Caco-2 (cell line): ENCODE data around the gene CXXC4. TPM values are rescaled to one million over a fixed set of nuclear protein-coding genes. Genes with fewer than 3 reads are reported as not detected.

ENCODE experiments used
- BruUV-seq: library from RNA; stranded (reverse); fragments of 400-500 nt; replicated peaks from 2 replicates; lab custom pipeline; 2021; lab: Mats Ljungman, UMichigan
- CTCF ChIA-PET: fragments of 300-600 bp; sonication (Branson Sonifier 250); formaldehyde crosslinking; loops from one replicate; lab custom pipeline; 2022; ENCODE audit warnings: antibody characterized with exemption; lab: Charles Lee
- POLR2A ChIA-PET: fragments of 300-600 bp; sonication (Branson Sonifier 250); formaldehyde crosslinking; loops from one replicate; lab custom pipeline; 2022; ENCODE audit warnings: antibody characterized with exemption; lab: Charles Lee
- DNase-seq, 2 experiments: peaks; one replicate each; pipeline versions ENCODE4 v3.0.0 to v3.0.0-alpha.2; 2020 to 2022
- H3K27me3 ChIP-seq: replicated peaks from 2 replicates; pipeline ENCODE4 v1.6.0; 2011; ENCODE audit warnings: low read length; ENCODE audit not compliant: control insufficient read depth, insufficient read depth
- H3K36me3 ChIP-seq: 2 replicates; pipeline ENCODE4 v1.5.1; 2011; ENCODE audit warnings: low read length; ENCODE audit not compliant: control insufficient read depth, insufficient read depth
- H3K4me1 ChIP-seq: fragments of 250-450 bp; sonication (Bioruptor Pico); 2 replicates; pipeline ENCODE4 v1.5.1; 2020; ENCODE audit warnings: mild to moderate bottlenecking
- H3K4me3 ChIP-seq: 2 replicates; pipeline ENCODE4 v1.5.1; 2011; ENCODE audit warnings: low read depth, mild to moderate bottlenecking, control low read depth, low read length
- H3K9me3 ChIP-seq: fragments of 250-450 bp; sonication (Bioruptor Pico); 2 replicates; pipeline ENCODE4 v1.5.1; 2020; ENCODE audit warnings: mild to moderate bottlenecking, moderate library complexity
- H3K27ac Mint-ChIP-seq: one replicate; pipeline ENCODE4 v1.8.0; 2022; ENCODE audit warnings: mixed read lengths; ENCODE audit not compliant: unreplicated experiment
- H3K27me3 Mint-ChIP-seq: one replicate; pipeline ENCODE4 v1.8.0; 2022; ENCODE audit warnings: mixed read lengths; ENCODE audit not compliant: insufficient read depth, unreplicated experiment
- H3K36me3 Mint-ChIP-seq: one replicate; pipeline ENCODE4 v1.8.0; 2022; ENCODE audit warnings: mild to moderate bottlenecking, mixed read lengths; ENCODE audit not compliant: insufficient read depth, unreplicated experiment
- H3K4me1 Mint-ChIP-seq: one replicate; pipeline ENCODE4 v1.8.0; 2022; ENCODE audit warnings: low read depth, mixed read lengths; ENCODE audit not compliant: unreplicated experiment
- H3K4me3 Mint-ChIP-seq: one replicate; pipeline ENCODE4 v1.8.0; 2022; ENCODE audit warnings: mild to moderate bottlenecking, moderate library complexity, mixed read lengths; ENCODE audit not compliant: unreplicated experiment
- H3K9me3 Mint-ChIP-seq: one replicate; pipeline ENCODE4 v1.8.0; 2022; ENCODE audit warnings: mixed read lengths; ENCODE audit not compliant: unreplicated experiment
- CTCF ChIP-seq, 2 experiments: fragments of 200-600 bp in 1 of 2; IDR thresholded peaks; 1 replicate in 1 of 2; 2 replicates in 1 of 2; pipeline versions ENCODE4 v1.5.1 to v1.8.0; 2011 to 2022; ENCODE audit warnings: antibody characterized with exemption in 1 of 2, control low read depth in 1 of 2, inconsistent platforms in 1 of 2, low read depth in 1 of 2, low read length in 1 of 2, mild to moderate bottlenecking in 1 of 2, moderate library complexity in 1 of 2; ENCODE audit not compliant: insufficient read depth in 1 of 2, severe bottlenecking in 1 of 2, unreplicated experiment in 1 of 2
- intact Hi-C: fragments of 100-400 bp; cut with micrococcal nuclease; formaldehyde crosslinking; loops from one replicate; pipeline ENCODE4 v1.10.0; 2022; ENCODE audit not compliant: unreplicated experiment
- total RNA-seq: library from RNA; stranded (reverse); gene quantifications from 2 replicates; pipeline ENCODE4 v1.2.3, GENCODE V29; 2022

The CXXC4 gene
- total RNA-seq, 1 experiment from 2014 or later: 2.9 TPM

- Histone ChIP-seq H3K4me3 (no peak overlapping the region), H3K27me3 (no peaks in the 10 kb centered on the region), H3K9me3 (no peaks in the 10 kb centered on the region), H3K36me3 (no peaks in the 10 kb centered on the region), H3K4me1 (peaks cover 13% of the 10 kb centered on the region)
- Mint-ChIP-seq H3K4me1 (peaks cover 8% of the 10 kb centered on the region), H3K27me3 (no peaks in the 10 kb centered on the region), H3K27ac (no peak overlapping the region), H3K4me3 (no peak overlapping the region), H3K36me3 (no peaks in the 10 kb centered on the region), H3K9me3 (no peaks in the 10 kb centered on the region)
- no TSS peak for BruUV-seq
- TF ChIP-seq CTCF (IDR thresholded peaks at IDR 0.05; ENCODE audit: insufficient read depth in 1 of 2, low read depth in 1 of 2, low read length in 1 of 2, severe bottlenecking in 1 of 2, unreplicated experiment in 1 of 2): no peak
- no peak for DNase-seq
- CTCF ChIA-PET: no interaction called here
- POLR2A ChIA-PET: interaction anchor here (0.7 kb wide), 1 partner anchor 9 kb away, joined by 3 read pairs; no protein-coding TSS in a partner anchor
- intact Hi-C loops: loop anchor here (1.0 kb wide), 2 partner anchors 25 to 39 kb away; partner anchors contain the start of gene CXXC4
These were observed 24.9 kb downstream of the CXXC4 start for GRCh38 chr4:104469794-104470193.

GRCh38 chr4:104465619-104466018 is 29.1 kb downstream of the CXXC4 start:
- no peak overlapping the region for H3K27ac Mint-ChIP-seq
- H3K36me3 Mint-ChIP-seq: no peaks in the 10 kb centered on the region
- peaks cover 5% of the 10 kb centered on the region for H3K4me1 Mint-ChIP-seq
- no peak for TF ChIP-seq CTCF (IDR thresholded peaks at IDR 0.05; ENCODE audit: insufficient read depth in 1 of 2, low read depth in 1 of 2, low read length in 1 of 2, severe bottlenecking in 1 of 2, unreplicated experiment in 1 of 2)
- Histone ChIP-seq H3K4me3 (no peak overlapping the region), H3K27me3 (no peaks in the 10 kb centered on the region), H3K36me3 (no peaks in the 10 kb centered on the region), H3K9me3 (no peaks in the 10 kb centered on the region), H3K4me1 (peaks cover 4% of the 10 kb centered on the region; the same call in 1 of the 2 replicates)
- intact Hi-C loops: no loop called here
- ChIA-PET POLR2A (no interaction called here), CTCF (no interaction called here)
- H3K9me3 Mint-ChIP-seq: no peaks in the 10 kb centered on the region
- no peaks in the 10 kb centered on the region for H3K27me3 Mint-ChIP-seq
- no TSS peak for BruUV-seq
- no peak overlapping the region for H3K4me3 Mint-ChIP-seq
- no peak for DNase-seq

GRCh38 chr4:104465201-104465600 is 29.5 kb downstream of the CXXC4 start:
- Mint-ChIP-seq H3K4me3 (no peak overlapping the region), H3K27me3 (no peaks in the 10 kb centered on the region), H3K27ac (no peak overlapping the region), H3K36me3 (no peaks in the 10 kb centered on the region), H3K4me1 (peaks cover under 1% of the 10 kb centered on the region), H3K9me3 (no peaks in the 10 kb centered on the region)
- ChIA-PET POLR2A (no interaction called here), CTCF (no interaction called here)
- no peaks in the 10 kb centered on the region for H3K36me3 ChIP-seq
- BruUV-seq: no TSS peak
- no peaks in the 10 kb centered on the region for H3K9me3 ChIP-seq
- intact Hi-C loops: no loop called here
- no peak for TF ChIP-seq CTCF (IDR thresholded peaks at IDR 0.05; ENCODE audit: insufficient read depth in 1 of 2, low read depth in 1 of 2, low read length in 1 of 2, severe bottlenecking in 1 of 2, unreplicated experiment in 1 of 2)
- H3K4me1 ChIP-seq: no peaks in the 10 kb centered on the region; the same call in 1 of the 2 replicates
- DNase-seq: no peak
- H3K4me3 ChIP-seq: no peak overlapping the region
- H3K27me3 ChIP-seq: no peaks in the 10 kb centered on the region
